ENCODE data around the gene MEPE.

MEPE gene

GRCh38 chr4:87819281-87819919, 13.4 kb upstream of the MEPE start:
- ChIA-PET POLR2A (no interaction called here), CTCF (interaction anchor here (1.0 to 3.5 kb wide), 7 partner anchors 15 to 275 kb away, joined by 3 to 22 read pairs (median 5); no protein-coding TSS in a partner anchor)
- H3K4me3 ChIP-seq (ENCODE audit: low read depth, low read length), result no peak overlapping the region
- TF ChIP-seq, protein P1, sequence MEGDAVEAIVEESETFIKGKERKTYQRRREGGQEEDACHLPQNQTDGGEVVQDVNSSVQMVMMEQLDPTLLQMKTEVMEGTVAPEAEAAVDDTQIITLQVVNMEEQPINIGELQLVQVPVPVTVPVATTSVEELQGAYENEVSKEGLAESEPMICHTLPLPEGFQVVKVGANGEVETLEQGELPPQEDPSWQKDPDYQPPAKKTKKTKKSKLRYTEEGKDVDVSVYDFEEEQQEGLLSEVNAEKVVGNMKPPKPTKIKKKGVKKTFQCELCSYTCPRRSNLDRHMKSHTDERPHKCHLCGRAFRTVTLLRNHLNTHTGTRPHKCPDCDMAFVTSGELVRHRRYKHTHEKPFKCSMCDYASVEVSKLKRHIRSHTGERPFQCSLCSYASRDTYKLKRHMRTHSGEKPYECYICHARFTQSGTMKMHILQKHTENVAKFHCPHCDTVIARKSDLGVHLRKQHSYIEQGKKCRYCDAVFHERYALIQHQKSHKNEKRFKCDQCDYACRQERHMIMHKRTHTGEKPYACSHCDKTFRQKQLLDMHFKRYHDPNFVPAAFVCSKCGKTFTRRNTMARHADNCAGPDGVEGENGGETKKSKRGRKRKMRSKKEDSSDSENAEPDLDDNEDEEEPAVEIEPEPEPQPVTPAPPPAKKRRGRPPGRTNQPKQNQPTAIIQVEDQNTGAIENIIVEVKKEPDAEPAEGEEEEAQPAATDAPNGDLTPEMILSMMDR (IDR thresholded peaks at IDR 0.05; ENCODE audit: insufficient read depth, low read length, missing control alignments), result no peak
- no peak for DNase-seq (ENCODE audit: low read depth, low spot score)

GRCh38 chr4:87823200-87823599, 9.6 kb upstream of the MEPE start:
- ChIA-PET CTCF (interaction anchor here (1.0 to 2.2 kb wide), 2 partner anchors 15 to 25 kb away, joined by 3 to 14 read pairs; no protein-coding TSS in a partner anchor), POLR2A (no interaction called here)
- TF ChIP-seq, protein P1 (IDR thresholded peaks at IDR 0.05; ENCODE audit: insufficient read depth, low read length, missing control alignments), result no peak
- no peak for DNase-seq (ENCODE audit: low read depth, low spot score)
- no peak overlapping the region for H3K4me3 ChIP-seq (ENCODE audit: low read depth, low read length)

GRCh38 chr4:87823724-87824123, 9.0 kb upstream of the MEPE start:
- no peak overlapping the region for H3K4me3 ChIP-seq (ENCODE audit: low read depth, low read length)
- no peak for DNase-seq (ENCODE audit: low read depth, low spot score)
- CTCF ChIA-PET, result interaction anchor here (1.0 to 2.2 kb wide), 2 partner anchors 14 to 25 kb away, joined by 3 to 14 read pairs; no protein-coding TSS in a partner anchor
- TF ChIP-seq, protein P1 (IDR thresholded peaks at IDR 0.05; ENCODE audit: insufficient read depth, low read length, missing control alignments), result no peak
- POLR2A ChIA-PET, result no interaction called here

GRCh38 chr4:87824352-87824751, 8.4 kb upstream of the MEPE start:
- POLR2A ChIA-PET, result no interaction called here
- TF ChIP-seq, protein P1 (IDR thresholded peaks at IDR 0.05; ENCODE audit: insufficient read depth, low read length, missing control alignments), result no peak
- DNase-seq (ENCODE audit: low read depth, low spot score), result no peak
- H3K4me3 ChIP-seq (ENCODE audit: low read depth, low read length), result no peak overlapping the region
- CTCF ChIA-PET, result interaction anchor here (0.7 to 2.2 kb wide), 4 partner anchors 14 to 150 kb away, joined by 3 to 14 read pairs (median 4); no protein-coding TSS in a partner anchor

DNA sequence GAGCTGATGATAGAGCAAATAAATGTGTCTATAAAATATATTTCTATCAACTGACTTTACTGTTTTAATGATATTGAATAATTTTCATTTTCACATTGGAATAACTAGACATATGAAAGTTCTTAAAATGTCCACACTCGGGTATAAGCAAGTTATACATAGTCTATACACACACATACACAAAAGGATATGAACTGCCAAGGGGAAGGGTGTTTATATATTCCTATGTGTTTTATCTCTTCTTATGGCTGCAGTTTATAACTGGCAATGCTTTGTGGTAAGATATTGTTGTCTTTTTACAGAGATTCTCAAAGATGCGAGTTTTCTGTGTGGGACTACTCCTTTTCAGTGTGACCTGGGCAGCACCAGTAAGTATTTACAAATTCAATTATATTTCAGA, 1.6 kb downstream of the MEPE start:
- TF ChIP-seq, protein P1 (IDR thresholded peaks at IDR 0.05; ENCODE audit: insufficient read depth, low read length, missing control alignments), result no peak
- DNase-seq (ENCODE audit: low read depth, low spot score), result no peak
- no peak overlapping the region for H3K4me3 ChIP-seq (ENCODE audit: low read depth, low read length)
- ChIA-PET POLR2A (no interaction called here), CTCF (interaction anchor here (0.7 to 2.6 kb wide), 4 partner anchors 15 to 290 kb away, joined by 3 to 9 read pairs (median 3); no protein-coding TSS in a partner anchor)

GRCh38 chr4:87835197-87835596, 2.4 kb downstream of the MEPE start:
- no peak overlapping the region for H3K4me3 ChIP-seq (ENCODE audit: low read depth, low read length)
- TF ChIP-seq, protein P1 (IDR thresholded peaks at IDR 0.05; ENCODE audit: insufficient read depth, low read length, missing control alignments), result no peak
- no peak for DNase-seq (ENCODE audit: low read depth, low spot score)
- CTCF ChIA-PET, result interaction anchor here (0.7 to 5.5 kb wide), 5 partner anchors 14 to 291 kb away, joined by 3 to 130 read pairs (median 3); no protein-coding TSS in a partner anchor
- POLR2A ChIA-PET, result no interaction called here
